Keratinocyte (primary cell): ENCODE results near the gene FOS. TPM values are rescaled to one million over a fixed set of nuclear protein-coding genes. Genes with fewer than 3 reads are reported as not detected.

Experiments used
- DNase-seq: peaks from one replicate; pipeline ENCODE4 v3.0.0-alpha.2; 2011; ENCODE audit warnings: low read depth, missing footprints, low spot score
- FAIRE-seq: peaks from 2 replicates; lab custom pipeline; 2011; peaks lifted over from hg19 to GRCh38; lab: Jason Lieb, UNC
- H2AFZ ChIP-seq: 2 replicates; pipeline ENCODE4 v1.6.0; 2012; ENCODE audit warnings: low read length, control low read depth, inconsistent platforms; ENCODE audit not compliant: control insufficient read depth
- H3K27ac ChIP-seq: 2 replicates; pipeline ENCODE4 v1.5.1; 2011; ENCODE audit warnings: low read length; ENCODE audit not compliant: control insufficient read depth, insufficient read depth
- H3K27me3 ChIP-seq: 3 replicates; pipeline ENCODE4 v1.6.0; 2011; ENCODE audit warnings: low read length; ENCODE audit not compliant: control insufficient read depth, insufficient read depth; ENCODE audit errors: extremely low read depth
- H3K36me3 ChIP-seq, 2 experiments: 2 replicates in 1 of 2; 3 replicates in 1 of 2; pipeline ENCODE4 v1.5.1; 2011; ENCODE audit warnings: low read length in 2 of 2, mild to moderate bottlenecking in 1 of 2; ENCODE audit not compliant: control insufficient read depth in 2 of 2, insufficient read depth in 2 of 2; ENCODE audit errors: extremely low read depth in 1 of 2
- H3K4me1 ChIP-seq: 3 replicates; pipeline ENCODE4 v1.5.1; 2011; ENCODE audit warnings: low read length; ENCODE audit not compliant: control insufficient read depth, insufficient read depth; ENCODE audit errors: extremely low read depth
- H3K4me2 ChIP-seq: 3 replicates; pipeline ENCODE4 v1.6.0; 2011; ENCODE audit warnings: low read depth, low read length; ENCODE audit not compliant: control insufficient read depth, insufficient read depth; ENCODE audit errors: extremely low read depth
- H3K4me3 ChIP-seq, 3 experiments: fragments of 200-600 bp in 1 of 3; sonication (generic) in 1 of 3; 2 replicates in 2 of 3; 3 replicates in 1 of 3; pipeline ENCODE4 v1.5.1; 2011 to 2016; ENCODE audit warnings: low read length in 3 of 3, mild to moderate bottlenecking in 3 of 3, control low read depth in 2 of 3, inconsistent platforms in 1 of 3, low read depth in 1 of 3, mixed read lengths in 1 of 3, mixed run types in 1 of 3, moderate library complexity in 1 of 3; ENCODE audit not compliant: control insufficient read depth in 2 of 3, insufficient read depth in 2 of 3; ENCODE audit errors: extremely low read depth in 1 of 3
- H3K79me2 ChIP-seq: 2 replicates; pipeline ENCODE4 v1.6.0; 2012; ENCODE audit warnings: low read length; ENCODE audit not compliant: control insufficient read depth, insufficient read depth
- H3K9ac ChIP-seq: 3 replicates; pipeline ENCODE4 v1.6.0; 2011; ENCODE audit warnings: low read length; ENCODE audit not compliant: control insufficient read depth, insufficient read depth; ENCODE audit errors: extremely low read depth
- H3K9me1 ChIP-seq: 3 replicates; pipeline ENCODE4 v1.6.0; 2011; ENCODE audit warnings: low read length; ENCODE audit not compliant: control insufficient read depth, insufficient read depth; ENCODE audit errors: extremely low read depth
- H3K9me3 ChIP-seq: 2 replicates; pipeline ENCODE4 v1.5.1; 2012; ENCODE audit warnings: low read depth, low read length; ENCODE audit not compliant: control insufficient read depth
- H4K20me1 ChIP-seq: 3 replicates; pipeline ENCODE4 v1.6.0; 2011; ENCODE audit warnings: low read length; ENCODE audit not compliant: control insufficient read depth, insufficient read depth; ENCODE audit errors: extremely low read depth
- CTCF ChIP-seq, 3 experiments: IDR thresholded peaks in 1 of 3; conservative IDR thresholded peaks in 1 of 3; optimal IDR thresholded peaks in 1 of 3; 2 replicates in 2 of 3; 3 replicates in 1 of 3; pipeline versions ENCODE3 to v1.5.1; 2011; ENCODE audit warnings: low read length in 3 of 3, mild to moderate bottlenecking in 3 of 3, moderate library complexity in 2 of 3, control low read depth in 1 of 3, inconsistent platforms in 1 of 3; ENCODE audit not compliant: insufficient read depth in 2 of 3; ENCODE audit errors: extremely low read depth in 1 of 3
- EZH2 ChIP-seq: IDR thresholded peaks from one replicate; pipeline ENCODE4 v1.6.1; 2012; ENCODE audit warnings: inconsistent platforms, mild to moderate bottlenecking, low read length, moderate library complexity
- dilution Hi-C: fragments of 300-500 bp; cut with MboI; formaldehyde crosslinking; loops from one replicate; pipeline ENCODE4 v1.7.0; 2020; ENCODE audit warnings: low sequenced_read_pairs; ENCODE audit not compliant: extremely low pct_ligation_motif_present
- polyA plus RNA-seq, 5 experiments: library from polyadenylated mRNA; depleted of rRNA in 3 of 5; stranded (reverse) in 3 of 5; stranded (forward) in 1 of 5; unstranded in 1 of 5; fragments of >200 nt; gene quantifications; 1 replicate in 1 of 5; 2 replicates in 3 of 5; 3 replicates in 1 of 5; pipeline versions ENCODE4 v1.2.1 to v1.2.3, GENCODE V29; 2011 to 2012; ENCODE audit warnings: missing spikeins in 2 of 5, low read depth in 1 of 5, low replicate concordance in 1 of 5

FOS gene
- polyA plus RNA-seq, 1 donor (not counting 4 experiments of a cell fraction or from before 2014, with no cell fraction given), result 121 TPM

- no peak overlapping the region for H3K4me3 ChIP-seq
- dilution Hi-C loops, result no loop called here
Measured at GRCh38 chr14:75322746-75323145, 44.1 kb downstream of the FOS start.

GRCh38 chr14:75323571-75323970 lies 44.9 kb downstream of the FOS start:
- Histone ChIP-seq H3K9me1 (no peaks in the 10 kb centered on the region), H2AFZ (no peak overlapping the region), H3K9ac (no peak overlapping the region), H3K4me2 (no peak overlapping the region), H3K79me2 (no peaks in the 10 kb centered on the region), H3K4me1 (no peaks in the 10 kb centered on the region), H3K27ac (no peak overlapping the region), H3K27me3 (peaks cover 7% of the 10 kb centered on the region), H4K20me1 (no peaks in the 10 kb centered on the region), H3K36me3 (no peaks in the 10 kb centered on the region), H3K4me3 (no peak overlapping the region), H3K9me3 (no peaks in the 10 kb centered on the region)
- dilution Hi-C loops, result no loop called here
- no peak for DNase-seq
- TF ChIP-seq EZH2 (no peak), CTCF (optimal IDR thresholded peaks at IDR 0.05 in 1 of 3, IDR thresholded peaks at IDR 0.05 in 1 of 3, conservative IDR thresholded peaks at IDR 0.05 in 1 of 3; ENCODE audit: extremely low read depth in 1 of 3, insufficient read depth in 2 of 3, low read length in 3 of 3) (no peak)
- FAIRE-seq, result no peak

More at GRCh38 chr14:75322746-75323145, 44.1 kb downstream of the FOS start:
- DNase-seq (no peak), FAIRE-seq (no peak)
- Histone ChIP-seq H3K36me3 (no peaks in the 10 kb centered on the region), H3K9ac (no peak overlapping the region), H3K27me3 (peaks cover 8% of the 10 kb centered on the region), H3K9me3 (no peaks in the 10 kb centered on the region), H2AFZ (no peak overlapping the region), H3K9me1 (no peaks in the 10 kb centered on the region), H3K4me2 (no peak overlapping the region), H4K20me1 (no peaks in the 10 kb centered on the region), H3K4me1 (no peaks in the 10 kb centered on the region), H3K27ac (no peak overlapping the region), H3K79me2 (no peaks in the 10 kb centered on the region)
- no peak for TF ChIP-seq CTCF (optimal IDR thresholded peaks at IDR 0.05 in 1 of 3, IDR thresholded peaks at IDR 0.05 in 1 of 3, conservative IDR thresholded peaks at IDR 0.05 in 1 of 3; ENCODE audit: extremely low read depth in 1 of 3, insufficient read depth in 2 of 3, low read length in 3 of 3)
- TF ChIP-seq EZH2, result no peak
